GM12891 (cell line): ENCODE results near the gene HCFC2.
"Not testable (repeated sequence)": the region's sequence is repeated elsewhere in the genome, so short reads cannot be mapped to it uniquely, and the experiment has no call there.

Experiments used
- DNase-seq: peaks from one replicate; pipeline ENCODE4 v3.0.0; 2011; ENCODE audit warnings: low spot score; ENCODE audit not compliant: insufficient read length
- FAIRE-seq: peaks from 2 replicates; lab custom pipeline; 2011; peaks lifted over from hg19 to GRCh38; lab: Jason Lieb, UNC
- PAX5 ChIP-seq: IDR thresholded peaks from 2 replicates; pipeline ENCODE4 v1.6.1; 2011; ENCODE audit warnings: low read length, moderate library complexity, mild to moderate bottlenecking; ENCODE audit not compliant: insufficient read depth, severe bottlenecking
- POLR2A ChIP-seq: IDR thresholded peaks from 2 replicates; pipeline ENCODE4 v1.6.1; 2011; ENCODE audit warnings: low read depth, low read length, control low read depth
- POLR2AphosphoS5 ChIP-seq: IDR thresholded peaks from 2 replicates; pipeline ENCODE4 v1.6.1; 2011; ENCODE audit warnings: low read depth, low read length, control low read depth
- POU2F2 ChIP-seq: IDR thresholded peaks from 2 replicates; pipeline ENCODE4 v1.6.1; 2011; ENCODE audit warnings: low read depth, mild to moderate bottlenecking, control low read depth, low read length, moderate library complexity
- SPI1 ChIP-seq: IDR thresholded peaks from 2 replicates; pipeline ENCODE4 v1.6.1; 2011; ENCODE audit warnings: low read depth, low read length, control low read depth
- TAF1 ChIP-seq: IDR thresholded peaks from 2 replicates; pipeline ENCODE4 v1.6.1; 2011; ENCODE audit warnings: low read depth, low read length, control low read depth

The HCFC2 gene

DNA sequence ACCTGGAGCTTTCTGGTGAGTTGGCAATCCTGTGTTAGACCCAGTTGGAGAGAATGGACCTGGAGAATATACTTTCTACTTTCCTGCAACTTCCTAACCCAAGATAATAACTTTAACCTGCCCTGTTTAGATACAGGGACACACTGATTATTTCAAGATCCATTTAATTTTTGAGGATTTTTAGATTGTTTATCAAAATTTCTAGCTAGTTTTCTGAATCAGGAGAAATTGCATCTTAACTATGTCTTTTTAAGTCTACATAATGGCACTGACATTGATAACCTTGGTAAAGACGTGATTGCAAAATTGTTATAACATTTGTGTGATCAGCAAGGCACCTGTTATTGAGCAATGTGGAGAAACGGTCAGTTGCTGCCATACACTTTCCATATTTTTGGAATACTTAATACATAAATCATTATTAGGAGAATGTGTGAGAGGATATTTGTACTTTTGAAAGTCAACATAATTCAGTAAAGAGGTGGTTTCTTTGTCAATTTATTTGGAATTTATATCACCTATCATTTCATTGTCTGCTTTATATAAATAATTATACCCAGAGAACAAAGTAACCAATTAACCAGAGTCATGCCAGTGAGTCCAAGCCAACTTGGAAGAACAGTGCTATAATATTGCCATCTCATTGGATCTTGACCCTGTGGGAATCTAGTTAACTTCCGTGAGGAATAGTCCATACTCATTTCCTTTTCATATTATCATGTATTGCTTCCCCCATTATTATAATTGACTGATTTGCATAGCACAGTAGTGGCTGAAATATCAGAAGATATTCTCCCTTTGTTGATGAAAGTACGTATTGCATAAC is 45.3 kb downstream of the HCFC2 start:
- TF ChIP-seq TAF1: no peak
- no peak for TF ChIP-seq PAX5
- TF ChIP-seq POLR2AphosphoS5: no peak
- no peak for TF ChIP-seq POLR2A
- DNase-seq (no peak), FAIRE-seq (no peak)

DNA sequence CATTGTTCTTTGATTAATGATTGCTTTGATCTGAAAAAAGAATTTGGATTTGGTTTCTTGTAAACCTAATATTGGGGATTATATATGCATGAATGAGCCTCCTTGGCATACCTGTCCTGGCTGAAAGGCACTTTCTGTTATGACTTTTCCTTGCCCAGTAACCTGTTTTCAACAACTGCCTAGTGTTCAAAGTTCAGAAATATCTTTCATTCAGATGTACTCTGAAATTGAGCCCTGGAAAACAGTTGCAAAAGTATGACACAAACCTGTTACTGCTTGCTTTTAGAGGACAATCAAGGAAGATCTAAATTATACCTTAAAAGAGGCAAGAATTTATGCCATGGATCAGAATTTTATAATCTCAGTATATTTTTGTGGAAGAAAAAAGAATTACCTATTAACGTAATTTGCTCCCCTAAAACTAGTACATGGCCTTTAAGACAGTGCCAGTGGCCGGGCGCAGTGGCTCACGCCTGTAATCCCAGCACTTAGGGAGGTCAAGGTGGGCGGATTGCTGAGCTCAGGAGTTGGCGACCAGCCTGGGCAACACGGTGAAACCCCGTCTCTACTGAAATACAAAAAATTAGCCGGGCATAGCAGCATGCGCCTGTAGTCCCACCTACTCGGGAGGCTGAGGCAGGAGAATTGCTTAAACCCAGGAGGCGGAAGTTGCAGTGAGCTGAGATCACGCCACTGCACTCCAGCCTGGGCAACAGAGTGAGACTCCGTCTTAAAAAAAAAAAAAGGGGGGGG is 50.7 kb downstream of the HCFC2 start:
- not testable (repeated sequence) for DNase-seq, FAIRE-seq

DNA sequence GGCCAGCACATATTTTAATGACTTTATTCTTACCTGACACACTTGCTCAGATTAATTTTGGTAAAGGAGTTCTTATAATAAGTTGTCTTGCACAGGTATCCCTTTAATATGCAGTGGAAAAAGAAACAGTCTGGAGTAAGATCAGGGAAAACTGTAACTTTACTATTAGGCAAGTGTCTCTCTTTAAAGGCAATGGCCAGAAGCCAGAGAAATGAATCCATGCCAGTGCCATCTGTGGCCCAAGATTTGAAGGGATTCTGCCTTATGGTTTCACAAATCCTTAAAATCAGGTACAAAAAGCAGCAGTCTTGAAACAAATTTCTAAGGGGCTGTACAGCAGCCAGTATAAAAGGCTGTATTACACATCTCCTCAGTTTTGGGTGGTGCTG is 51.2 kb downstream of the HCFC2 start:
- DNase-seq (no peak), FAIRE-seq (no peak)
- TF ChIP-seq TAF1 (no peak), PAX5 (no peak), POLR2AphosphoS5 (no peak), SPI1 (no peak), POLR2A (no peak), POU2F2 (no peak)

DNA sequence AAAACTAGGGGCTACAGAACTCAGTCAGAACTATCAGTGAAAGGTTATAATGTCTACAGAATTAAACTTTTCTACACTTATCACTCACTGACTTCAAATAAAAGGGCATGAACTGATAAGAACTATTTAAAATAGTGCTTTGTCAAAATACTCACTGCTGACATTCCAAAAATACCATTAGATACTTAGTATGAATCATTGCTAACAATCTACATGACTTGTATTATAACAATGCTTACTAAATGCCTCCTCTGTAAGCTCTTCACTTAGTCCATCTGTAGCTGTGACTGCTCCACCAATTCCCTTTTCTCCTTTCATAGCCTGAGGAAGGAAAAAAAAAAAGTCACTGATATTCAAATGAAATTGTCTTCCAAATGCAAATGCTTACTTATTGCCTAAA is 56.7 kb downstream of the HCFC2 start:
- FAIRE-seq: no peak
- TF ChIP-seq POLR2AphosphoS5 (no peak), POU2F2 (no peak), TAF1 (no peak), POLR2A (no peak), SPI1 (no peak), PAX5 (no peak)
- DNase-seq: no peak

DNA sequence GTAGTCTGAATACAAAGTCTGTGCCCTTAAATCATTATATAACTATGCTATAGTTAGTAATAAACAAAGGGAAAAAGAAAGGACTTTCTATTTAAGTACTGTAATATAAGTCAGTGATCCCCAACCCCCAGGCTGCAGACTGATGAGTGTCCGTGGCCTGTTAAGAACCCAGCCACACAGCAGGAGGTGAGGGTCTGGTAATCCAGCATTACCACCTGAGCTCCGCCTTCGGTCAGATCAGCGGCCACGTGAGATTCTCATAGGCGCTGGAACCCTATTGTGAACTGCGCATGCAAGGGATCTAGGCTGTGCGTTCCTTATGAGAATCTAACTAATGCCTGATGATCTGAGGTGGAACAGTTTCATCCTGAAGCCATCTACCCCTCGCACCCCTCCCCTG is 58.0 kb downstream of the HCFC2 start:
- FAIRE-seq (no peak), DNase-seq (no peak)
- no peak for TF ChIP-seq PAX5
- TF ChIP-seq POU2F2: no peak

DNA sequence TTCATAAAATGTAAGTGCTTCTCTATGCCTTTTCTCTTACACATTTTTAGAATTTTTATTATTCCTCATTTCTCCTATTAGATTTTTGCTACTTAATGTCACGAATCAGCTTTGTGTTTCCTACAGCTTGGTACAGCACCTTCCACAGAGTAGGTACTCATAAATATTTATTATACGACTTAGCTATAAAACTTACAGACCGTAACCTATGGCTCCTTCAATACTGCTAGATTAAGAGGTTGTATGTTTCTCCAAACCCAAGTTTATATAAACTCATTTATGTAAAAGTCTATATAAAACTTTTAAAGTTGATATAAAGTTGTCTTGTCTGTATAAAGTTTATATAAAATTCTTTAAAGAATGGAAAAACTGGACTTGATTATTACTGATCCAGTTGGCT is 62.2 kb downstream of the HCFC2 start:
- FAIRE-seq: no peak
- no peak for DNase-seq
- TF ChIP-seq POLR2AphosphoS5 (no peak), PAX5 (no peak), SPI1 (no peak), TAF1 (no peak), POLR2A (no peak), POU2F2 (no peak)

DNA sequence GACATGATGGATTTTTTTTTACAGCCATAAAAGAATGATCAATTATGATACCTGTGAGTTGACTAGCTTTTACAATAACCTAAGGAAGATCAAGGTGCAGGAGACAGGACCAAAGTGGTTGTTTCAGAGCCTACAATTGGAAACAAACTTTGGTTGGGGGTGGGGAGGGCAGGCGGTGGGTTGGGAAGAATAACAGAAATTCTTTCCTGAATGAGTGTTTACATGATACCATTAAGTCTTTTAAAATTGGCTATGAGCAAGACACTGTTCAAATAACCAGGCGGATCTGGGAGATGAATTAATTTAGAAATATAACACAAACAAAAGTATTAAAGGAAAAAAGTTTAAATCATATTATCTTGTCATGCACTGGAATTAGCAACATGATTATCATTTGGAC is 66.4 kb downstream of the HCFC2 start:
- DNase-seq (no peak), FAIRE-seq (no peak)
- no peak for TF ChIP-seq POLR2A
- no peak for TF ChIP-seq SPI1
- no peak for TF ChIP-seq TAF1
- TF ChIP-seq POU2F2: no peak
- TF ChIP-seq POLR2AphosphoS5: no peak
- TF ChIP-seq PAX5: no peak

DNA sequence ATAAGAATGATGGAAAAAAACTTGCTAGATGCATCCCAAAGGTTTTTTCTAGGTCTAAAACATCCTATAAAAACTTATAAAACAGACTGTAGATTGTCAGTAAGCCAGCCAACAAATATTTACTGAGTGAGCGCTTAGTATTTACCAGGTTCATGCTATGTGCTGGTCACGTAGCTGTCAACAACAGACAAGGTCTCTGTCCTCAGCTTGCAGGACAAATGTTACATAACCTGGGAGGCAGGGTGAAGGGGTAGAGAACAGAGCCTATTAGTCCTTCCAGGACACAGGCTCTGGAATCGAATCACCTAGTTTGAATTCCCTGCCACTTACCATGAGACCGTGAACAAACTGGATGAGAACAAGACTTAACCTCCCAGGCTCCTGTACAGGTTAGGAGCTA is 67.3 kb downstream of the HCFC2 start:
- FAIRE-seq (no peak), DNase-seq (no peak)
- no peak for TF ChIP-seq POLR2AphosphoS5
- TF ChIP-seq SPI1: no peak
- no peak for TF ChIP-seq TAF1
- no peak for TF ChIP-seq POLR2A
- TF ChIP-seq PAX5: no peak
- no peak for TF ChIP-seq POU2F2

DNA sequence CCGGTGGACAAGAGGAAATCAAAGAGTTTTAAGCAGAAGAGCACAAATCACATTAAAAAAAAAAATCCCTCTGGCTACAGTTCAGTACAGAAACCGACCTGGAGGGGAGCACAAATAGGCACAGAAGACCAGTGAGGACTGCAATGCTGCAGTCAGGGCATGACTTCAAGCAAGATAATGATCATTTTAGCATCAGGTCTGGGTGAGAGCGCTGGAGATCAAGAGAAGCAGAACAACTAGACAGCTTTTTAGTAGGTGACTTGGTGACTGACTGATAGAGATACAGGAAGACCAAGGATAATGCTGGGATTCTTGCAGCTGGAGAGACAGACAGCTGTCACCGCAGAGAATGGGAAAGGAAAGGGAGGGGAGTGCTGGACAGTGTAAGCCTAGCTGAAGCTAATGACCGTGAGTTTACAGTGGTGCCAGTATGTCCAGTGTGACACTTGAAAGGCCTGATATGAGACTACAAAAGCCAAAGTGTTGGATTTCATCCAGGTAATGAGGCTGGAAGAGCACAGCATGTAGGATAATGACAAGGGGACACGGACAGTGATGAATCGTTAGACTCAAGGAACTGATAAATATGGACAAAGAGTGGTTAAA is 68.1 kb downstream of the HCFC2 start:
- DNase-seq (no peak), FAIRE-seq (no peak)
- no peak for TF ChIP-seq POU2F2
- no peak for TF ChIP-seq PAX5
- TF ChIP-seq POLR2A: no peak
- TF ChIP-seq SPI1: no peak
- no peak for TF ChIP-seq TAF1
- TF ChIP-seq POLR2AphosphoS5: no peak

DNA sequence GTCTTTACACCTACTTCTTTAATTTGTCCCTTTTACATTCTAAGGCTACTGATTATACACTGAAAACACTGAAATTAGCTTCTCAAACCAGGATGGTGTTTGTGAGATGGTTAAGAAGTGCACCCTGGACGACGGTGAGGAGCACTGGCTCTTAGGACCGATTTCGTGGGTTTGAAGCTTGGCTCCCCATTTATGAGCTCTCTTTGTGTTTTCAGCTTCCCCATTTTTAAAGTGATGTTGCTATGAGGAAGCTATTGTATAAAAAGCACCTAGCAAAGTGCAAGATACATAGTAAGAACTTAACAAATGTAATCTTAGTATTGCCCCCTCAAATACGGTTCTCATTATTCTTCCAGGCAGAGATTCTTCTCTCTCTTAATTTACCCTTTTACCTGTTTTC is 69.0 kb downstream of the HCFC2 start:
- no peak for TF ChIP-seq POLR2AphosphoS5
- TF ChIP-seq PAX5: no peak
- no peak for TF ChIP-seq POU2F2
- no peak for TF ChIP-seq POLR2A
- TF ChIP-seq SPI1: no peak
- no peak for TF ChIP-seq TAF1
- FAIRE-seq: no peak
- DNase-seq: no peak
